NCI-H1694 (cell line): ENCODE results near the gene DVL3.

ENCODE experiments used
- DNase-seq: peaks from one replicate; lab custom pipeline; 2025; lab: John Stamatoyannopoulos, UW

Gene DVL3

GRCh38 chr3:184176377-184177330, 21.5 kb downstream of the DVL3 start:
- no peak for DNase-seq

GRCh38 chr3:184177331-184177731, 22.2 kb downstream of the DVL3 start:
- DNase-seq: no peak

- no peak for DNase-seq
Measured at GRCh38 chr3:184177767-184178306, 22.7 kb downstream of the DVL3 start.

GRCh38 chr3:184178521-184179138, 23.5 kb downstream of the DVL3 start:
- DNase-seq: no peak

GRCh38 chr3:184180165-184180564, 25.0 kb downstream of the DVL3 start:
- no peak for DNase-seq

GRCh38 chr3:184181596-184181995, 26.4 kb downstream of the DVL3 start:
- DNase-seq: no peak

GRCh38 chr3:184183679-184184078, 28.5 kb downstream of the DVL3 start:
- no peak for DNase-seq

- DNase-seq: no peak
Measured at GRCh38 chr3:184184546-184185230, 29.5 kb downstream of the DVL3 start.

- peak; percentile 97 for DNase-seq
Measured at GRCh38 chr3:184185461-184186183, 30.4 kb downstream of the DVL3 start.

- DNase-seq: no peak
Measured at GRCh38 chr3:184186184-184186901, 31.2 kb downstream of the DVL3 start, which contains the start of gene ABCF3. TSS of gene ABCF3 (plus strand) at chr3:184186199. CDS start at chr3:184186208, 9 bp downstream.

- no peak for DNase-seq
Measured at GRCh38 chr3:184186902-184187207, 31.7 kb downstream of the DVL3 start.

GRCh38 chr3:184188080-184188479, 32.9 kb downstream of the DVL3 start:
- no peak for DNase-seq

GRCh38 chr3:184189421-184189820, 34.2 kb downstream of the DVL3 start:
- DNase-seq: no peak

- DNase-seq: no peak
Measured at GRCh38 chr3:184192889-184193288, 37.7 kb downstream of the DVL3 start.

GRCh38 chr3:184193991-184194539, 38.9 kb downstream of the DVL3 start:
- no peak for DNase-seq

GRCh38 chr3:184196536-184196935, 41.4 kb downstream of the DVL3 start:
- no peak for DNase-seq

- DNase-seq: no peak
Measured at GRCh38 chr3:184198509-184198908, 43.3 kb downstream of the DVL3 start.

- no peak for DNase-seq
Measured at GRCh38 chr3:184200825-184201224, 45.6 kb downstream of the DVL3 start.

GRCh38 chr3:184203526-184203925, 48.3 kb downstream of the DVL3 start:
- DNase-seq: no peak

GRCh38 chr3:184209146-184209923, 54.2 kb downstream of the DVL3 start:
- no peak for DNase-seq
